Stimulated activated naive CD4-positive, alpha-beta T cell (primary cell): ENCODE measurements around the gene NUSAP1.
A peak's percentile ranks its signal among the peaks of the same experiment; 100 is the strongest.
"Not testable (repeated sequence)": the region's sequence is repeated elsewhere in the genome, so short reads cannot be mapped to it uniquely, and the experiment has no call there.

Experiments
- DNase-seq, 6 experiments: peaks; one replicate each; lab custom pipeline; 2025; lab: John Stamatoyannopoulos, UW

Gene NUSAP1, protein sequence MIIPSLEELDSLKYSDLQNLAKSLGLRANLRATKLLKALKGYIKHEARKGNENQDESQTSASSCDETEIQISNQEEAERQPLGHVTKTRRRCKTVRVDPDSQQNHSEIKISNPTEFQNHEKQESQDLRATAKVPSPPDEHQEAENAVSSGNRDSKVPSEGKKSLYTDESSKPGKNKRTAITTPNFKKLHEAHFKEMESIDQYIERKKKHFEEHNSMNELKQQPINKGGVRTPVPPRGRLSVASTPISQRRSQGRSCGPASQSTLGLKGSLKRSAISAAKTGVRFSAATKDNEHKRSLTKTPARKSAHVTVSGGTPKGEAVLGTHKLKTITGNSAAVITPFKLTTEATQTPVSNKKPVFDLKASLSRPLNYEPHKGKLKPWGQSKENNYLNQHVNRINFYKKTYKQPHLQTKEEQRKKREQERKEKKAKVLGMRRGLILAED

DNA sequence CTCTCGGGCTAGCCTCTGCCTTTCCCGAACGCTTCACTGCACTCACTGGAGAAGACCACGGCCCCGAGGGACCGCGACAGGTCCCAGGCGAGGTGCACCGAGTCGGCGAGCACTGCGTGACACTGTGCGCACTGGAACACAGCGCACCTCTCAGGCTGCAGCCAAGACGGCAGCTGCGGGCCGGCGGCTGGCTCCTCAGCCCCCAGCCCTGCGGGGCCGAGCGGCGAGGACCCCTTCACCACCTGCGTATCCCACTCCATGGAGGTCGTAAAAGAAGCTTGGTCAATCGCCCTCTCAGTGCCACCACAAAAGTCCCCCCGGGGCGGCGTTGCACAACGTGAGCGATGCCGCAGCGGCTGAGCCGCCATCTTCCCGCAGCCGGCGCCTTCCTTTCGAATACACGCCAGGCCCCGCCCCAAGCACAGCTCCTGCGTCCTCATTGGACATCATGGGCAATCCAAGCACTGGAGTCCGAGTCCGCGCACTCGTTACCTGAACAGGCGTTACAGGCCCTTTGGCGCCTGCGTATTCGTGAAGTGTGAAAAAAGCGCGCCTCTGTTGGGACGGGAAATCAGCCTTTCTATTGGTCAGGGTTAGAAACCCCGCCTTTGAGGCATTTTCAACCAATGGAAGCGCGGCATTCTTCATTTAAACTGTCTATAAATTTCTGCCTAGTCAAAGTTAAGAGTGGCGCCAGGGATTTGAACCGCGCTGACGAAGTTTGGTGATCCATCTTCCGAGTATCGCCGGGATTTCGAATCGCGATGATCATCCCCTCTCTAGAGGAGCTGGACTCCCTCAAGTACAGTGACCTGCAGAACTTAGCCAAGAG lies at the start of gene NUSAP1, which contains the start of gene OIP5:
TSS of gene NUSAP1 (plus strand) at position 688 of the 832 bp plus-strand sequence. CDS start at position 765, 77 bp downstream.
TSS of gene OIP5 (minus strand) at position 398 of the 832 bp plus-strand sequence. CDS start at position 368, 30 bp downstream.
- peak; percentile 91 to 98 (median 98) for DNase-seq

DNA sequence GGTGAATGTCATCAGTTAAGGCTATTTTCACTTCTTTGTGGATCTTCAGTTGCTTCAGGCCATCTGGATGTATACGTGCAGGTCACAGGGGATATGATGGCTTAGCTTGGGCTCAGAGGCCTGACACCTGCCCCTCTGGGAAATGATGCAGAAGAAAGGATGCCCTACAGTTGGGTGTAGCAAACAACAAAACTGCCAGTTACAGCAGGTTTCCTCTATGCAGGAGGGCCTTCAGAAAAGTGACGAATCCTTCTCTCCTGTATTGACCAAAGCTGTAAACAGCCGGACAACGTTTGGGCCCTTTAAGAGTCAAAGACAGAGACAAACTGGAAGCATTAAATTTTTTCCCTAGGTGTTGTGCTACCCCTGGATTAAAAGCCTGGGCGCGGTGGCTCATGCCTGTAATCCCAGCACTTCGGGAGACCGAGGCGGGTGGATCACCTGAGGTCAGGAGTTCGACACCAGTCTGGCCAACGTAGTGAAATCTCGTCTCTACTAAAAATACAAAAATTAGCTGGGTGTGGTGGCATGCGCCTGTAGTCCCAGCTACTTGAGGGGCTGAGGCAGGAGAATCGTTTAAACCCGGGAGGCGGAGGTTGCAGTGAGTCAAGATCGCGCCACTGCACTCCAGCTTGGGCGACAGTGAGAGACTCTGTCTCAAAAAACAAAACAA lies 49.6 kb upstream of the NUSAP1 start:
- DNase-seq, result peak in 1 of 6 experiments; percentile 27

DNA sequence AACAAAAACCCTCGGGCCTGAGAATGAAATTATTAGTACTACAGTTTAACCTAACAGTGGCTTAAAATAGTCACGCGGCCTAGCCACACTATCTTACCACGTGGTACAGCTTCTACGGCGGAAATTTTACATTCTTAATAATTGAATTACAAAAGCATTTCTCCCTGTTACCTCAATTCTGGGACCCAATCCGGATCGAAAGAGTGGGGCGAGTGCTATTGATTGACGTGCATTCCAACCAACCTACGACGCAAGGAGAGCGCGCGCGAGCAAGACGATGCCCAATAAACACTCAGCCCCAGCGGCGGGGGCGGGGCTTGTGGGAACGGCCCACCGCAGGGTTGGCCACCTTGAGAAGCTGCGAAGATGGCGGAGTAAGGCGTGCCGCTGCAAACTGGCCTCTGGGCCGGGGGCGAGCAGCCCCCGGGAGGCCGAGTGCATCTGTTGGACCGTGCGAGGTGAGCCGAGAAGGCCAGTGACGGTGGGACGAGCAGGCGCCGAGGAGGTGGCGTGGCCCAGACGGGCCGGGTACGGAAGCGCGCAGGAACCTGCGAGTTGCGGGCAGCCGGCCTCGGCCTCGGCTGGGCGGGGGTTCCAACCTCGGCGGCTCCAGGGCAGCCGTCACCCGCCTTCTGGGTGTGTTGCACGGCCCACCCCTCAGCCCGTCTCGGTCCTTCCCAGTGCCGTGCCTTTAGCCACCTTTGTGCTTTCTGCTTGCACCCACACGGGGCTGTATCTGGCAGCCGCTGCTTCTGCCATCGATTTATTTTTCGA lies 48.8 kb upstream of the NUSAP1 start:
- DNase-seq, result peak; percentile 93 to 97 (median 96)

DNA sequence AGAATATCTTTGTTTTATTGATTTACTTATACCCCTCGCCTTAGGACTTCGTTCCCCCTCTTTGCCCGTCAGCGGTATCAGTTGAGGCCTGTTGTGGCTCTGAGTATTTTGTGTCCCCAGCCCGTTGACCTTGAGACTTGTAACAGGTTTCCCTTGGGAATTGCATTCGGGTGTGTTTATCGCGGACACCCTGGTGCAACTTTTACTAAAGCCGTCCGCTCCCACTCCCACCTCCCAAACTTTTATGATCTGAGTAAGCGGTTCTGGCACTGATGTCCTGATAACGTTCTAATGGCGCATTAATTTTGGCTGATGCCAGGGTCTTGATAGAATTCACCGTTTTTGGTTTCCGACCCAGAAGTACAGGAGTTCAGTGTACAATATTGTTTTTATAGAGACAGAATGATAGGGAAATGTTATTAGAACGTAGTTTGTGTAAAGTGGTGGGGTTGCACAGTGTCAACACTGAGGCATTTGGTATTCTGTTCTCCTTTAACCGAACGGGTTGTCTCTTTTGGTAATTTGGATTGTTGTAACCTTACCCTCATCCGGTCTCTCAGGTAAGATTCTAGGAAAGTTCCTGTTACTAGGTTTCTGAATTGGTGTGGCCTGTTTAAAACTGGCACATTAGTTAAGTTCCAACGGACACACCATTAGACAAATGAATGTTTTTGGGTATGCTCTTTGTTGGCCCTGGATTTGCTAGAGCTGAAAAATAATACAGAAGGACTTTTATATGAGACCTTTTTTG lies 48.1 kb upstream of the NUSAP1 start:
- peak in 2 of 6 experiments; percentile 30 to 52 for DNase-seq

DNA sequence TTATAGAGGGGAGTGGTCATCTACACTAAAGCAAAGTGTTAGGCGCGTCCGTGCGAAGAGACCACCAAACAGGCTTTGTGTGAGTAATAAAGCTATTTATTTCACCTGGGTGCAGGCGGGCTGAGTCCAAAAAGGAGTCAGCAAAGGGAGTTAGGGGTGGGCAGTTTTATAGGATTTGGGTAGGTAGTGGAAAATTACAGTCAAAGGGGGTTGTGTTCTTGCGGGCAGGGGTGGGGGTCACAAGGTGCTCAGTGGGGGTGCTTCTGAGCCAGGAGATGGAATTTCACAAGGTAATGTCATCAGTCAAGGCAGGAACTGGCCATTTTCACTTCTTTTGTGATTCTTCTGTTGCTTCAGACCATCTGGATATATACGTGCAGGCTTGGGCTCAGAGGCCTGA lies 47.4 kb upstream of the NUSAP1 start:
- no peak for DNase-seq

DNA sequence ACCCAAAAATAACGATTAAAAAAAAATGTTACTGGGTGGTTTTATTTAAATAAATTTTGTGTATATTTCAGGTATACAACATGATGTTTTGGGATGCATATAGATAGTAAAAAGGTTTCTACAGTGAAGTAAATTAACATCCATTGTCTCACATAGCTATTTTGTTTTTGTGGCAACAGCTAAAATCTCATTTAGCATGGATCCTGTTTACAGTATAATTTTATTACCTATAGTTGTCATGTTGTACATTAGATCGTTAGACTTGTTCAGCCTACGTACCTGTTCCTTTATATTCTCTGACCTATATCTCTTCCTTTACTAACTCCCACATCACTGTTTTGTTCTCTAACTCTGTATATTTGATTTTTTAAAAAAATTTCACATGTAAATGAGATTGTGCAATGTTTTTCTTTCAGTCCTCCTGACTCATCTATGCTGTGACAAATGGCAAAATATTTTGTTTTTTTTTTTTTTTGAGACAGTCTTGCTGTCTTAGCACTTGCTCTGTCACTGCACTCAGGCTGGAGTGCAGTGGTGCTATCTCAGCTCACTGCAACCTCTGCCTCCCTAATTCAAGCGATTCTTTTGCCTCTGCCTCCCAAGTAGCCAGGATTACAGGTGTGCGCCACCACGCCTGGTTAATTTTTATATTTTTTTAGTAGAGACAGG lies 45.9 kb upstream of the NUSAP1 start:
- no peak for DNase-seq

DNA sequence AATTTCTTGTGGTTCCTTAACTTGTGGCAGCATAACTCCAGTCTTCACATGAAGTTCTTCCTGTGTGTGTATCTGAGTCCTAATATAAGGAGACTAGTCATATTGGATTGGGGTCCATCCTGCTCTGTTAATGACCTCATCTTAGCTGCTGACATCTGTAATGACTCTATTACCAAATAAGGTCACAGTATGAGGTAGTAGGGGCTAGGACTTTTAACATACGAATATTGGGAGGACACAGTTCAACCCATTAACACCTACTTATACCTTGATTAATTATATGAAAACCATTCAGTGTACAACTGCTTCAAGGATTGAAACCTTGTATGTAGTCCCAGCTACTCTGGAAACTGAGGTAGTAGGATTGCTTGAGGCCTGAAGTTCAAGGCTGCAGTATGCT lies 44.2 kb upstream of the NUSAP1 start:
- DNase-seq, result no peak

DNA sequence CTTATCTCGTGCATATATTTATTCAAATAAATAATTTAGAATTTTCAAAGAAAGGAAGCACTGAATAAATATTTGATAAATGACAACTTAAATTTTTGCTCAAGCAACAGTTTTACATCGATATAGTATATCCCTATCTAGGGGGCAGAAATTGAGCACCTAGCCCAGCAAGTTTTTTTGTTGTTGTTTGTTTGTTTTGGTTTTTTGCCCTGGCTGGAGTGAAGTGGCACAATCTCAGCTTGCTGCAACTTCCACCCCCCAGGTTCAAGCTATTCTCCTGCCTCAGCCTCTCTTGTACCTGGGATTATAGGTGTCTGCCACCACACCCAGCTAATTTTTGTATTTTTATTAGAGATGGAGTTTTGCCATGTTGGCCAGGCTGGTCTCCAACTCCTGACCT lies 42.7 kb upstream of the NUSAP1 start:
- DNase-seq, result no peak

DNA sequence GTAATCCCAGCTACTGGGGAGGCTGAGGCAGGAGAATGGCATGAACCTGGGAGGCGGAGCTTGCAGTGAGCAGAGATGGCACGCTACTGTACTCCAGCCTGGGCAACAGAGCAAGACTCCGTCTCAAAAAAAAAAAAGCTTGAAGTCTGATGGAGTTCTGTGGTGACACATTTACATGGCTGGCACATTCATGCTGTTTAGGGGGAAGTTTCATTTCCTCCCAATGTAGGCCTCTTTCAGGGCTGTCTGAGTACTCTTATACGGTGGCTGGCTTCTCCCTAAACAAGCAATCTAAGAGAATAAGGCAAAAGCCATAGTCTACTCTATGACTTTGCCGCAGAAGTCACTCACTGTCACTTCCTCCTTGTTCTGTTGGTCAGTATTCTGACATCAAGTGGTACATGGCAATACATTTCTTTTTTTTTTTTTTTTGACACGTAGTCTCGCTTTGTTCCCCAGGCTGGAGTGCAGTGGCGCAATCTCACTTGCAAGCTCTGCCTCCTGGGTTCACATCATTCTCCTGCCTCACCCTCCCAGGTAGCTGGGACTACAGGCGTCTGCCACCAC lies 41.5 kb upstream of the NUSAP1 start:
- DNase-seq, result no peak

DNA sequence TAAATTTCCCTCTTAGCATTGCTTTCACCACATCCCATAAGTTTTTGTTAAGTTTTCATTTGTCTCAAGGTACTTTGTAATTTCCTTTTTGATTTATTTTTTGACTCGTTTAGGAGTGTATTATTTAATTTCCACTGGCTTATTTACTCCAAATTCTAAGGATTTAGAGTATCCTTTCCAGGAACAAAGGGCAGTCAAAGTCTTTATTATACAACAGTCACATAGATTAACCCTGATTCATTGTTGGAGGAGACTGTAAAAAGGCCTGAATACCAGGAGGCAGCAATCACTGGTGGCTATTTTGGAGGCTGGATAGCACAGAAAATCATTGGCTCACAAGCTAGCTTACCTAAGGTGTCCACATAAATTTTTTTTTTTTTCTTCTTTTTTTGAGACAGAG lies 40.2 kb upstream of the NUSAP1 start:
- no peak for DNase-seq

DNA sequence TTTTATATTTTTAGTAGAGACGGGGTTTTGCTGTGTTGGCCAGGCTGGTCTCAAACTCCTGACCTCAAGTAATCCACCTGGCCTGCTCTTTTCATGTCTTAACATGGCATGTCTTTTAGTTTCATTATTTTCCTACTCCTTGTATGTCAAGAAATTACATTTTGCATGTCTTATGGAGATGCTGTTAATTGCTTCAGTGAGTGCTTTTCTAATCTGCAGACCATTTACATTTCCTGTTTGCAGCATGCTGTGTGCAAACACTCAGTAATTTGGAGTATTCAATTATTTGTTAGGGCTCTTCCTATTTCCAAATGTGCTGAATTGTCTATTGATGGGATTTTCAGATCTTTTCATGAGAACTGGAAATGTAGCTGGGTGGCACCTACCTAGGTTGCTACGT lies 31.5 kb upstream of the NUSAP1 start:
- DNase-seq, result not testable (repeated sequence)

DNA sequence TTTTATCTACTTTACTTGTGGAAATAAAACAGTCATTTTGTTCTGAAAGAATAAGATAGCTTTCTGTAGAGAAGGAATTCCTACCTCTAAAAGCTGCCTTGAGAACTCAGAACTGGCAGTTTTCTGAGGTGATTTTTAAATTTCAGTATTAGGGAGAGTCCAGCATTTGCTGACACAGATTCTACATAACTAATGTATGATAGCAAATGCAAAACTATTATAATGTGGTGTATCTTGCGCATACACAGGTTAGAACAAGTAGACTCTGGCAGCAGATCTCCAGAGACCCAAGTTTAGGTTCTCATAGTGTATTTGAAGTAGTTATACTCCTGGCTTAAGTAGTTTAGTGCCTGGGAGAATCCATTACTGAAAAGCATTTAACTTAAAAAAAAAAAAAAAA lies 31.1 kb upstream of the NUSAP1 start:
- no peak for DNase-seq

DNA sequence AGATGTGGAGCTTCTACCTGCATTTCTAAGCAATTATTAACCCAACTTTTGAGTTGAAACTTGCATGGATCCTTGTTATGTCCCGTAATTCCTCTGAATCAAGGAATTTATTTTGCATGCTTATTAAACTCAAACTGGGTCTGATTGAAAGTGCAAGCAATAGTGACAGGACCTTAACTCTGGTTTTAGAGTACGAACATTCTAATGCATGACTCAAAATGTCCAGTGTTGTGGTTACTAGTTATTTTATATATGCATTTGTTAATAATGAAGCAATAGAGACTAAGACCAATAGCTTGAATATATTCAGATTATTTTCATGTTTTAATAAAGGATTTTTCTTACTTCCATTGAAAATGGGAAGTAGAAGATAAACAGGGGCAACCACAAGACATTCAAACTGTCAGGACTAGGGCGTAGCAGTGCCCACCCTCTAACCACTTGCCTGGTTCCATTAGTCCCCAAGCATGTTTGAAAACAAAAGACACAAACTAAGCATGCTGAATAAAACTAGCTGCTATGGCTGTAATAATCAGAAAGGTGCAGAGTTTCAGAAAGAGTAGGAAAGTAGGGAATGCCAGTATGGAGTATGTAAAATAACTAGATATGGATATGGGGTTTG lies 28.4 kb upstream of the NUSAP1 start:
- DNase-seq, result no peak

DNA sequence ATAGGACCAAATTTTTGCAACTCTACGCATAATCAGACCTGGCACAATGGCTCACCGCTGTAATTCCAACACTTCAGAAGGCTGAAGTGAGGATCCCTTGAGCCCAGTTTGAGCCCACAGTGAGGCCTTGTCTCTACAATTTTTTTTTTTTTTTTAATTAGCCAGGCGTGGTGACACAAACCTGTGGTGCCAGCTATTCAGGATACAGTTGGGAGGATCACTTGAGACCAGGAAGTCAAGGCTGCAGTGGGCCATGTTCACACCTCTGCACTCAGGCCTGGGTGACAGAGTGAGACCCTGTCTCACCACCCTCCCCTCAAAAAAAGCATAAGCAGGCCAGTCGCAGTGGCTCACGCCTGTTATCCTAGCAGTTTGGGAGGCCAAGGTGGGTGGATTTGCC lies 25.0 kb upstream of the NUSAP1 start:
- DNase-seq, result no peak

DNA sequence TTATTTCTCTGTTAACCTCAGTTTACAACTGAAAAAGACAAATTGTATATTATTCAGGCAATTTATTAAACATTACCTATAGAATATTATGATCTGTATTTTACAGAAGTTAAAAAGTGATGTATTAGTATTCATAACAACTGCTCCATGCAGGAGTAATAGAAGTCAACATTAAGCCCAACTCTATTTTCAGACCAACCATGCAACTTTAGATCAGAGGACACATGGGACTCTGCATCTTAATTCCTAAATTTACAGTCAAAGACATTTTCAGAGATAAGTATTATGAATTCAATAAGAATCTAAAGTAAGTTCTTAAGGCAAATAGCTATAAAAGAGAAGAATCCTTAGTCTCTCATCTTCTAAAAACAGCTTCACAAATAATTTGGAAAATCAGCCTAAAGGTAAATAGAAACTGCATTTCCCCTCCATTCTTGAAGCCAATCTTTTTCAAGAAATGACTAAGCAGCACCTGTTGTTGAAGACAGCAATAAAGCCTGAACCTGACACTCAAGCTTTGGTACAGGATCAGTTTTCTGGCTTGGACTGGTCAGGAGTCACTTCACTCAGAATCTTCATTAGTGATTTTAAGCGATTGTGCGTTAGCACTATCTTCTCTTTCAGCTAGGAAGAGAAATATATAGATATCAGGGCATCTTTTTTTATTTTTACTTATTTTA lies 23.3 kb upstream of the NUSAP1 start:
- DNase-seq, result no peak

DNA sequence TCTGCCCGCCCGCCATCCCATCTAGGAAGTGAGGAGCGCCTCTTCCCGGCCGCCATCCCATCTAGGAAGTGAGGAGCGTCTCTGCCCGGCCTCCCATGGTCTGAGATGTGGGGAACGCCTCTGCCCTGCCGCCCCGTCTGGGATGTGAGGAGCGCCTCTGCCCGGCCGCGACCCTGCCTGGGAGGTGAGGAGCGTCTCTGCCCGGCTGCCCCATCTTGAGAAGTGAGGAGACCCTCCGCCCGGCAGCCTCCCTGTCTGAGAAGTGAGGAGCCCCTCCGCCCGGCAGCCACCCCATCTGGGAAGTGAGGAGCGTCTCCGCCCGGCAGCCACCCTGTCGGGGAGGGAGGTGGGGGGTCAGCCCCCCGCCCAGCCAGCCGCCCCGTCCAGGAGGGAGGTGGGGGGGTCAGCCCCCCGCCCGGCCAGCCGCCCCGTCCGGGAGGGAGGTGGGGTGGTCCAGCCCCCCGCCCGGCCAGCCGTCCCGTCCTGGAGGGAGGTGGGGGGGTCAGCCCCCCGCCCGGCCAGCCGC lies 11.8 kb upstream of the NUSAP1 start:
- not testable (repeated sequence) for DNase-seq

DNA sequence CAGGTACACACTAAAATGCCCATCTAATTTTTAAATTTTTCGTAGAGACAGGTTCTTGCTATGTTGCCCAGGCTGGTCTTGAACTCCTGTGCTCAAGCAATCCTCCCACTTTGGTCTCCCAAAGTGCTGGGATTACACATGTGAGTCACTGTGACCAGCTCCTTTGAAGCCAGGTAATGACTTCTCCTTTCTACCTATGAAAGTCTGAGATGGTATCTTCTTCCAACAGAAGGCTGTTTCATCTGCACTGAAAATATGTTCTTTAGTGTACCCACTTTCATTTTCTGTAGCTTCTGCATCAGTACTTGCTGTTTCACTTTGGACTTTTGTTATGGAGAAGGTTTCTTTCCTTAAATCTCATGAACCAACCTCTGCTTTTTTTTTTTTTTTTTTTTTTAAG lies 9.1 kb upstream of the NUSAP1 start:
- DNase-seq, result no peak

DNA sequence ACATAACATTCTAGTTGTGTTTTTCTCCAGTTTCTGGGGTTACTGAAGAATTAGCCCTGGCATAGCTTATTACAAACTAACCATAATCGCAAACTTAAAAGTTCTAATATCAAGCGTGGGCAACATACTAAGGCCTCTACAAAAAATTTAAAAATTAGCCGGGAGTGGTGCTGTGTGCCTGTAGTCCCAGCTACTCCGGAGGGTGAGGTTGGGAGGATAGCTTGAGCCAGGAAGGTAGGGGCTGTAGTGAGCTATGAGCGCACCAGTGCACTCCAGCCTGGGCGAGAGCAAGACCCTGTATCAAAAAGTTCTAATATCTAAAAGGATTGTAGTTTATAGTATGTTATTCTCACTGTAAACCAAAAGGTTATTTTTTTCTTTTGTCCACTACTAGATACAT lies 1.4 kb upstream of the NUSAP1 start:
- no peak for DNase-seq

DNA sequence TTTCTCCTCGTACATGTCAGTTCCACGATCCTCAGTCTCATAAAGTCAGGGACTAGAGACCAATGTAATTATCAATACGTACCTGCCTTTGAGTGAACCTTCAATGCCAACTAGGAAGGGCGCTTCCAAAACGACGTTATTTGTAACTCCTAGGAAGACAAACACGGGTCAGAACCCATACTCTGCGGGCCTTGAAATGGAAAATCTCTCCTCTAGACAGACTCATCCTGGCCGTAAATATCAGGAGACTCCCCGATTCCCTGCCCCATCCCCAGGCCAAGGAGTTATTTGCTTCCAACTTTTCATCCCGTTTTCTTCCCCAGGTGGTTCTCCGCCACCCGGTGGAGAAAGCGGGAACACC lies 868 bp upstream of the NUSAP1 start:
- no peak for DNase-seq
